Activated naive CD4-positive, alpha-beta T cell treated with anti-CD3 and anti-CD28 coated beads, Interleukin-2, amount 10 ng/mL, durations not matched to agents 7 days and 5 days (primary cell): ENCODE results near the gene EIF4ENIF1.
"Not testable (repeated sequence)": the region's sequence is repeated elsewhere in the genome, so short reads cannot be mapped to it uniquely, and the experiment has no call there.

Source experiments
- CTCF ChIA-PET: fragments of 350-600 bp; sonication (Branson Sonifier 250); formaldehyde crosslinking; loops from one replicate; lab custom pipeline; 2021; ENCODE audit warnings: antibody characterized with exemption; lab: Charles Lee
- DNase-seq: peaks from one replicate; pipeline ENCODE4 v3.0.0-alpha.2; 2020
- H3K27ac Mint-ChIP-seq: one replicate; pipeline ENCODE4 v1.8.0; 2021; ENCODE audit warnings: mild to moderate bottlenecking, moderate library complexity, mixed read lengths
- H3K27me3 Mint-ChIP-seq: one replicate; pipeline ENCODE4 v1.8.0; 2021; ENCODE audit warnings: mild to moderate bottlenecking, mixed read lengths
- H3K36me3 Mint-ChIP-seq: one replicate; pipeline ENCODE4 v1.8.0; 2021; ENCODE audit warnings: mixed read lengths
- H3K4me1 Mint-ChIP-seq: one replicate; pipeline ENCODE4 v1.8.0; 2021; ENCODE audit warnings: mixed read lengths
- H3K4me3 Mint-ChIP-seq: one replicate; pipeline ENCODE4 v1.8.0; 2021; ENCODE audit warnings: mild to moderate bottlenecking, moderate library complexity, mixed read lengths
- H3K9me3 Mint-ChIP-seq: one replicate; pipeline ENCODE4 v1.8.0; 2021; ENCODE audit warnings: mixed read lengths

Gene EIF4ENIF1

DNA sequence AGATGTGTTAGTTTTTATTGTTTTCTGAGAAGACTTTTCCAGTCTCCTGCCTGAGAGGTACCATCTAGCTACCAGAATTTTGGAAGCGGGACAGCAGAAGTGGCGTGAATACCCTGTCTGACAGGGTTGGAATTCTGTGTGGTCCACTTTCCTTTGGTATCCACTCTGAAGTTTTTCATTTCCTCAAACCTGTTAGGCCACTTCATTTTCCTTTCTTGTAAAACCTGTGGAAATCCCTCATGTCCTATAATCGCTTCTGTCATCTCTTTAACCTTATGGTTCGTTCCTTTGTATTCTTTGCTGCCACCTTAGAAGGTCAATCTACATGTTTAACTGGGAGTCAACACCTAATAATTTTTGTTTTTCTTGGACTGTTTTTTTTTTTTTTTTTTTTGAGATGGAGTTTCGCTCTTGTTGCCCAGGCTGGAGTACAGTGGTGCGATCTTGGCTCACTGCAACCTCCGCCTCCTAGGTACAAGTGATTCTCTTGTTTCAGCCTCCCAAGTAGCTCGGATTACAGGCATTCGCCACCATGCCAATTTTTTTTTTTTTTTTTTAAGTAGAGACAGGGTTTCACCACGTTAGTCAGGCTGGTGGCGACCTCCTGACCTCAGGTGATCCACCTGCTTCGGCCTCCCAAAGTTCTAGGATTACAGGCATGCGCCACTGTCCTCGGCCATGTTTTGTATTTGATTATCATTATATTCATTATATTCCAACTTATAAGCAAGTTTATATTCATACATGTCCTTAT lies 13.7 kb upstream of the EIF4ENIF1 start:
- Mint-ChIP-seq H3K27me3 (no peaks in the 10 kb centered on the region), H3K9me3 (no peaks in the 10 kb centered on the region), H3K36me3 (peaks cover 40% of the 10 kb centered on the region), H3K4me3 (no peak overlapping the region), H3K27ac (no peak overlapping the region), H3K4me1 (peaks cover 38% of the 10 kb centered on the region)
- no peak for DNase-seq
- CTCF ChIA-PET = no interaction called here

DNA sequence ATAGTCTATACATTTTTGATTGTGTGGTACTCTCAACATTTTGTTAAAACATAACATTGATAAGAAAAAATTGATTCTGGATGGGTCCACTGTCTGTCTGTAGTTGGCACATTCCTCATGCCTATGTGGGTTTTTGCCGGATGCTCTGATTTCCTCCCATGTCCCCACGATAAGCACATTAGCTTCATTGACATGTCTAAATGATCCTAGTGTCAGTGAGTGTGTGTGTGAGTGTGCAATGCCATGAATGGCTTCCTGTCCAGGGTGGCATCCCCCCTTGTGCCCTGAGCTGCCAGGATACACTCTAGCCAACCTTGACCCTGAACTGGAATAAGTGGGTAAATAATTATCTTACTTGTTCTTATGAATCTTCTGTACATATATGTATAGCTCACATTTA lies 12.1 kb upstream of the EIF4ENIF1 start:
- H3K36me3 Mint-ChIP-seq = peaks cover 34% of the 10 kb centered on the region
- no peaks in the 10 kb centered on the region for H3K9me3 Mint-ChIP-seq
- peaks cover 44% of the 10 kb centered on the region for H3K4me1 Mint-ChIP-seq
- CTCF ChIA-PET = no interaction called here
- H3K27ac Mint-ChIP-seq = no peak overlapping the region
- H3K27me3 Mint-ChIP-seq = no peaks in the 10 kb centered on the region
- DNase-seq = no peak
- no peak overlapping the region for H3K4me3 Mint-ChIP-seq

DNA sequence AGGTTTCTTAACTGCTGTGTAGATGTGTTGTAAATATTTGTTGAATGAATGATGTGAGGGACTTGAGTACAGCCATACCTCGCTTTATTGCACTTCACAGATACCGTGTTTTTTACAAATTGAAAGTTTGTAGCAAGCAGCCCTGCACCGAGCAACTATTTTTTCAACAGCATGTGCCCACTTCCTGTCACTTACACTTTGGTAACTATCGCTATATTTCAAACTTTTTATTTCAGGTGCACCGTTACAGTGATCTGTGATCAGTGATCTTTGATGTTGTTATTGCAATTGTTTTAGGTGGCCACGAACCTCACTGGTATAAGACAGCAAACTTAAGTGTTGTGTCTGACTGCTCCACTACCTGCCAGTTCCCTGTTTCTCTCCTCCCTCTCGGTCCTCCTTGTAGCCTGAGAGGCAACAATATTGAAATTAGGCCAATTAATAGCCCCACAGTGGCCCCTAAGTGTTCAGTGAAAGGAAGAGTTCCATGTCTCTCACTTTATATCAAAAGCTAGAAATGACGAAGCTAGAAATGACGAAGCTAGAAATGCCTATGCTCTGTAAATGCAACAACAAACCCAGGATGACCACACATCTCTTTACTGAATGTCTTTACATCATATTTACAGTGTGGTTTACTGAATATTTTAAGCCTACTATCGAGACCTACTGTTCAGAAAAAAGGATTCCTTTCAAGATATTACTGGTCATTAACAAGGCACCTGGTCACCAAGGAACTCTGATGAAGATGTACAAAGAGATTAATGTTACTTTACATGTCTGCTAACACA lies 7.7 kb upstream of the EIF4ENIF1 start:
- no peak for DNase-seq
- H3K4me1 Mint-ChIP-seq = peaks cover 50% of the 10 kb centered on the region
- CTCF ChIA-PET = no interaction called here

DNA sequence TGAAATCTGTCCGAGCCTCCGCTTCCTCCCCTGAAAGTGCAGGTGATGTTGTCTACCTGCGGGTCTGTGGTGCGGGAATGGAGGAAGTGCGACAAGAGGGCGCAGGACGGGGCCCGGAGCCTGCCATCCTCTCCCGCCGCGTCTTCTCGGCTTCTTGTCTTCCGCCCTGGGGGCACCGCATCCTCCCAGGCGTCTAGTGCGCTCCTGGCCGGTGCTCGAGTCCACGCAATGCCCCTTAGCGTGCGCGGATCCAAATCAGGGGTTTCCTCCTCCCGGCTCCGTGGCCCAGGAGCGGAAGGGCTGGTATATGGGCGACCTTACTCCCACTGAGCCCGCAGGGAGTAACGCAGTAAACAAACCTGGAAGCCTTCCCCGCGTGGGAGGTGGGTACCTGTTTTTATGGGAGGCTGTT lies 7.1 kb upstream of the EIF4ENIF1 start:
- H3K9me3 Mint-ChIP-seq = no peaks in the 10 kb centered on the region
- CTCF ChIA-PET = no interaction called here
- H3K27me3 Mint-ChIP-seq = no peaks in the 10 kb centered on the region
- DNase-seq = peak; percentile 66
- H3K4me3 Mint-ChIP-seq = peak overlapping the region; percentile 83
- peaks cover 50% of the 10 kb centered on the region for H3K4me1 Mint-ChIP-seq
- peak overlapping the region; percentile 94 for H3K27ac Mint-ChIP-seq
- peaks cover 14% of the 10 kb centered on the region for H3K36me3 Mint-ChIP-seq

More for the DNA sequence above, 7.7 kb upstream of the EIF4ENIF1 start:
- Mint-ChIP-seq H3K27me3 (no peaks in the 10 kb centered on the region), H3K9me3 (no peaks in the 10 kb centered on the region), H3K4me3 (peak overlapping the region; percentile 83), H3K36me3 (peaks cover 19% of the 10 kb centered on the region), H3K27ac (peak overlapping the region; percentile 94)

DNA sequence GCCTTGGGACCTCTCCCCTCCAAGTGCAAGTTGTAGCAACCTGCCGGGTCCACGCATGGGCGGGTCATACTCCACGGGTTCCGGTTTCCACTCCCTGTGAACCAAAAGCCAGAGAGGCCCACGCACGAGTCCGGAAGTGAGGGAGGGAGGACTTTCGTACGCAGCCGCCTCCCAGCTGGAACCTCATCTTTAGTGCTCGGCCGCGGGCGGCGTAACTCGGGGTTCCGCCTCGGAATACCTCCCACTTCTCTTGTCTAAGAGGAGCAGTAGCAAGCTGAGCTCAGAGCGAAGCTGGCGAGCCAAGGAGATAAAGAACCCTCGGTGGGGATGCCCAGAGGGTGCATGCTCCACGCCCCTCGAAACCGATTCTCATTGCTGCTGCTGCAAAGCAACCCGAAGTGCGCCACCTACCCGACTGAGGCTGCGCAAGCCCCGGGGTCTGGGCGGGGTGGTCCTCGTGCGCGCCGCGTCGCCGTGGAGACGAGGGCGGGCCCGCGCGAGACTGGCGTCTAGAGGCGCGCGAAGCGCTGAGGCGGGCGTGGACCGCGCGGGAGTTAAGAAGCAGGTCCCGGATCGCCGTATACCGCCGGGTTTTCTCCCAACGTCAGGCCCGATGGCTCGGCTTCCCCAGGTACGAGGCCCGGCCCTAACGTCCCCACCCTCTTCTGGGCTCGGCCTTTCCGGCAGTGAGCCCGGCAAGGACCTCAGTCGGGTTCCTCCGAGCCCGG lies 6.5 kb upstream of the EIF4ENIF1 start, which contains the start of gene SFI1:
Gene SFI1, plus strand, starts transcription at position 530 of the 728 bp plus-strand sequence. CDS start 11,749 bp downstream, outside the sequence.
- peaks cover 13% of the 10 kb centered on the region for H3K36me3 Mint-ChIP-seq
- CTCF ChIA-PET = no interaction called here
- H3K4me3 Mint-ChIP-seq = peak within 1 kb of the TSS; percentile 83
- peaks cover 51% of the 10 kb centered on the region for H3K4me1 Mint-ChIP-seq
- H3K27ac Mint-ChIP-seq = peak within 1 kb of the TSS; percentile 94
- no peaks in the 10 kb centered on the region for H3K9me3 Mint-ChIP-seq
- peak; percentile 96 for DNase-seq
- no peaks in the 10 kb centered on the region for H3K27me3 Mint-ChIP-seq

DNA sequence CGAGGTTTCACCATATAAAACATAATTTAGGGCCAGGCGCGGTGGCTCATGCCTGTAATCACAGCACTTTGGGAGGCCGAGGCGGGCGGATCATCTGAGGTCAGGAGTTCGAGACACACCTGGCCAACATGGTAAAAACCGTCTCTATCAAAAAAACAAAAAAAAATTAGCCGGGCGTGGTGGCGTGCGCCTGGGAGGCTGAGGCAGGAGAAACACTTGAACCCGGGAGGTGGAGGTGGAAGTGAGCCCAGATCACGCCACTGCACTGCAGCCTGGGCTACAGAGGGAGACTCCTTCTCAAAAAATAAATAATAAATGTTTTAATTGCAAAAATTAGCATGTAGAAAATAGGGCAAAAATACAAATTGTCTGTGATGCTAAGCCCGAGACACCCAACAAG lies 5.7 kb upstream of the EIF4ENIF1 start:
- Mint-ChIP-seq H3K4me3 (peak overlapping the region; percentile 83), H3K9me3 (no peaks in the 10 kb centered on the region), H3K36me3 (peaks cover 13% of the 10 kb centered on the region), H3K27me3 (no peaks in the 10 kb centered on the region), H3K4me1 (peaks cover 59% of the 10 kb centered on the region), H3K27ac (peak overlapping the region; percentile 94)
- CTCF ChIA-PET = no interaction called here
- no peak for DNase-seq

DNA sequence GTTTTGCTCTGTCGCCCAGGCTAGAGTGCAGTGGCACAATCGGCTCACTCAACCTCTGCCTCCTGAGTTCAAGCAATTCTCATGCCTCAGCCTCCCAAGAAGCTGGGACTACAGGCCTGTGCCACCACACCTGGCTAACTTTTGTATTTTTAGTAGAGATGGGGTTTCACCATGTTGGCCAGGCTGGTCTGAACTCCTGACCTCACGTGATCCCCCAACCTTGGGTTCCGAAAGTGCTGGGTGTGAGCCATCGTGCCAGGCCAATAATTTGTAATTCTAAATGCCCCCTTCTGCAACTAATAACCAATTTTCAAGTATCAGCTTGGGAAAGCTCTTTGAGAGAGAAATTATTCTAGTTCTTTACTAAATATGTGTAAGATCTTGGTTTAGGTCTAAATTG lies 3.7 kb upstream of the EIF4ENIF1 start:
- H3K27ac Mint-ChIP-seq = peak overlapping the region; percentile 86
- not testable (repeated sequence) for H3K9me3 Mint-ChIP-seq, H3K4me3 Mint-ChIP-seq, H3K27me3 Mint-ChIP-seq, DNase-seq
- peaks cover 54% of the 10 kb centered on the region for H3K4me1 Mint-ChIP-seq
- H3K36me3 Mint-ChIP-seq = peaks cover 11% of the 10 kb centered on the region
- CTCF ChIA-PET = interaction anchor here (0.7 kb wide), 1 partner anchor 91 kb away, joined by 4 read pairs; no protein-coding TSS in a partner anchor

DNA sequence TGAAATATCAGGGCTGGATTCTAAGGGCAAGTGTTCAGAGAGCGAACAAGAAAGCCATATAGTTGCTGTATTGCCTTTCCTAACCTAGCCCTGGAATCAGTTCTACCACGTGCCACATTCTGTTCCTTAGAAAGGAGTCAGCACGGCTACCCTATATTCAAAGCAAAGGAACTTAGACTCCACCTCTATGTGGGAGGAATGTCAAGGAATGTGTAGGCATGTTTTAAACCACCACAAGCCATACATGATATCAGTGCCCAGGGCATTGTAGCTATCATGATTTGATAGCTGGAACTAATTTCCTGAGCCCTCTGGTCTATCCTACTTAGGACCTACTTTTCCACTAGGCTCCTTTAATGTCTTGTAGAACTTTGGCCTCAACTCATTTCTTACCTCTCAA lies 2.5 kb upstream of the EIF4ENIF1 start:
- DNase-seq = no peak
- Mint-ChIP-seq H3K27ac (peak overlapping the region; percentile 55), H3K4me1 (peaks cover 54% of the 10 kb centered on the region), H3K36me3 (peaks cover 11% of the 10 kb centered on the region), H3K4me3 (no peak overlapping the region), H3K27me3 (no peaks in the 10 kb centered on the region), H3K9me3 (no peaks in the 10 kb centered on the region)
- CTCF ChIA-PET = interaction anchor here (1.0 kb wide), 2 partner anchors 64 to 145 kb away, joined by 3 read pairs; no protein-coding TSS in a partner anchor

DNA sequence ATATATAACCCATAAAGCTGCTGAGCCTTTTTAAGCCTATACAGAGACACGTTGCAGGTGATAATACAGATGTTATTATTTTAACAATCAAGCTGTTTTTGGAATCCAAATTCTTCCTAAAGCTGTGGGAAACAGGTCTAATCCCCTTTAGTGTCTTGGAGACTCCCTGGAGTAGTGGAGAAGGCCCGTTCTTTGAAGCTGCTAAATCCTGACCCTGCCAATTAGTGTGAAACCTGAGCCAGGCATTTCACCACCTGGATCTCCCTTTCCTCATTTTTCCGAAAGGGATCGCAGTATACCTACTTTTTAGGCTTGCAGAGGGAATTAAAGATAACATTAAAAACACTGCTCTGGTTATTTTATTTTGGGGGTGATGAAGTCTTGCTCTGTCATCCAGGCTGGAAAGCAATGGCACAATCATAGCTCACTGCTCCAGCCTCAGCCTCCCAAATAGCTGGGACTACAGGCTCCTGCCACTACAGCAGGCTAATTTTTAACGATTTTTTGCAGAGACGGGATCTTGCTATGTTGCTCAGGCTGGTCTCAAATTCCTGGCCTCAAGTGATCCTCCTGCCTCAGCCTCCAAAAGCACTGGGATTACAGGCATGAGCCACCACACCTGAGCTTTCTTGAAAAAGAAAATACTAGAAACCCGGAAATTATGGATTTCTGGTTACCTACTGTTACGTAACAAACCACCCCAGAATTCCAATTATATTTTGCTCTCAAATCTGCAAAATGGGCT lies 1.7 kb upstream of the EIF4ENIF1 start:
- Mint-ChIP-seq H3K27ac (peak overlapping the region; percentile 97), H3K4me1 (peaks cover 59% of the 10 kb centered on the region), H3K27me3 (no peaks in the 10 kb centered on the region), H3K4me3 (peak overlapping the region; percentile 84), H3K36me3 (peaks cover 13% of the 10 kb centered on the region), H3K9me3 (no peaks in the 10 kb centered on the region)
- CTCF ChIA-PET = interaction anchor here (0.8 to 1.0 kb wide), 3 partner anchors 39 to 145 kb away, joined by 3 read pairs; no protein-coding TSS in a partner anchor
- DNase-seq = no peak

DNA sequence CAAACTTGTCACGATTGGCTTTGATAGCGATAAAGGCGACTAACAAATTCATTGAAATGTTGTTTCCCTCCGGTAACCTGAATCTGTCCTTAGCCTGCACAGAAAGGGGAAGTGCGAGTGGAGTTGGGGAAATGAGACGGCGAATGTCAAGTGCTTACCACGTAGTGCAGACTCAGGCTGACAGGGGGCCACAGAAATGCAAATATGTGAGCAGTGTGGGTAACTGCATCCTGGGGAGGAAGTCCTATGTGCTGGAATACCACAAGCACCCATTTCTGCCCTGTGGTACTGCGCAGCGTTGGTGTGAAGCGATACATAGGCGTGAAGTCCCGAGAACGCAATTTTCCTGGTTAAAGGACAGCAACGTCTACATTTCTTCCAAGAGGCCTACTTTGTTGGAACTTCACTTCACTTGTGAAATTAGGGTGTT lies 869 bp upstream of the EIF4ENIF1 start:
- Mint-ChIP-seq H3K4me1 (peaks cover 53% of the 10 kb centered on the region), H3K27ac (peak overlapping the region; percentile 97), H3K27me3 (no peaks in the 10 kb centered on the region), H3K9me3 (no peaks in the 10 kb centered on the region), H3K4me3 (peak overlapping the region; percentile 84), H3K36me3 (peaks cover 15% of the 10 kb centered on the region)
- CTCF ChIA-PET = interaction anchor here (0.8 kb wide), 1 partner anchor 38 kb away, joined by 3 read pairs; no protein-coding TSS in a partner anchor
- DNase-seq = peak; percentile 69

DNA sequence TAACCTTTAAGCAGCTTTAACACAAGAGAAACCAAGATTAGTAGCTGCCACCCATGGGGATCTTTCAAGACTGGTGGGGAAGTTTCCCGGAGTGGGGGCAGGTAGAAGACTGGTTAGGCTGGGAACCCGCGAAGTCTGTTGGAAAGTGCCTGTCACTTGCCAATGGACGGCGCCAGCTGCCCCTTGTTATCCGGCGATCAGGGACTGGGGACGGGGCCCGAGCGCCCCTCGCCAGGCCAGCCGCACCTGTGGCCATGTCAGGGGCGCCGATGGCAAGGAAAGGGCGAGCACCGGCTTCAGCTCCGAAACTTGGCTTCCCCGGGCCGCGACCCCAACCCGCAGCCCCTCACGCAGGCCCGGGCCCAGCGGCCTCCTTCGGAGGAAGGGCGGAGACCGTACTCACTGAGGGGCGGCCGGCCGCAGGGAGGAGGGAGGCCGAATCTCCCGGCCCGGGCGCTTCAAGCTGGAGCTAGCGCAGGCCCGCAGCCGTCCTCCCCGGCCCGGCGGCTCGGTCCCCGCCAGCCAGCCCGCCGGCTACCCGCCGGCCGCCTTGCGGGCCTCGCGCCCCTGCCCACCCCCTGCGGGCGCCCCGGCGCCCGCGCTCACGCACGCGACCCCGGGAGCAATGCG lies 539 bp downstream of the EIF4ENIF1 start:
- Mint-ChIP-seq H3K27ac (peak overlapping the region; percentile 89), H3K4me3 (peak overlapping the region; percentile 84), H3K4me1 (peaks cover 61% of the 10 kb centered on the region), H3K9me3 (no peaks in the 10 kb centered on the region), H3K27me3 (no peaks in the 10 kb centered on the region), H3K36me3 (peaks cover 27% of the 10 kb centered on the region)
- CTCF ChIA-PET = interaction anchor here (1.1 to 1.3 kb wide), 2 partner anchors 37 to 199 kb away, joined by 4 read pairs; no protein-coding TSS in a partner anchor
- peak; percentile 46 for DNase-seq

DNA sequence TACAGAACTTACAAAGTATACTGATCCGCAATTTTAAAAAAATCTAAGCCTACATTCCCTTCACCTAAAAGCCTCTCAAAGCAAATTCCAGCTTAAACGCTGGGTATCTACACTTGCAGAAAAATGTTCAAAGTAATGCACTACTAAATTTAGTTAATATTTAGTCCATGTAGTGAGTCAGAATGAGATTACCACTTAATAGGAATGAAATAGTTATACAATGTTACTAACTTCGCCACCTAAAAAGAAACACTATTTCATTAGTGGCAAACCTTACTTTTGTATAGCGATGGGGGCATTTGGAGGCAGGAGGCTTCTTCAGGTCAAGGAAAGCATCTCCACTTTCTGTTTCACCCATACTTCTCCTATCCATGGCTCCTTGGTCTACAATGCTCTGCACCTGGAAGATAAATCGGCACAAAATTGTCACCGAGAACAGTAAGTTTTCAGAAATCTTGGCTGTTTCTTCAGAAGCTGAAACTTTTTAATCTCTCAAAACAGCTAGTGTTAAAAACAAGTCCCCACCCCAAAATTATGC lies 1.2 kb downstream of the EIF4ENIF1 start:
- CTCF ChIA-PET = interaction anchor here (1.1 to 1.3 kb wide), 2 partner anchors 37 to 198 kb away, joined by 4 read pairs; no protein-coding TSS in a partner anchor

More for the DNA sequence above, 1.2 kb downstream of the EIF4ENIF1 start:
- Mint-ChIP-seq H3K36me3 (peaks cover 30% of the 10 kb centered on the region), H3K27ac (peak overlapping the region; percentile 89), H3K4me3 (peak overlapping the region; percentile 75), H3K27me3 (no peaks in the 10 kb centered on the region), H3K9me3 (no peaks in the 10 kb centered on the region), H3K4me1 (peaks cover 61% of the 10 kb centered on the region)
- DNase-seq = no peak
